GM21825 (cell line): ENCODE data around the gene DTNA.

Experiments used
- ATAC-seq: cut with Tn5 transposase; IDR thresholded peaks from one replicate; pipeline ENCODE4 v1.9.1; 2021; ENCODE audit warnings: mild to moderate bottlenecking, moderate library complexity; ENCODE audit not compliant: unreplicated experiment

DTNA gene

DNA sequence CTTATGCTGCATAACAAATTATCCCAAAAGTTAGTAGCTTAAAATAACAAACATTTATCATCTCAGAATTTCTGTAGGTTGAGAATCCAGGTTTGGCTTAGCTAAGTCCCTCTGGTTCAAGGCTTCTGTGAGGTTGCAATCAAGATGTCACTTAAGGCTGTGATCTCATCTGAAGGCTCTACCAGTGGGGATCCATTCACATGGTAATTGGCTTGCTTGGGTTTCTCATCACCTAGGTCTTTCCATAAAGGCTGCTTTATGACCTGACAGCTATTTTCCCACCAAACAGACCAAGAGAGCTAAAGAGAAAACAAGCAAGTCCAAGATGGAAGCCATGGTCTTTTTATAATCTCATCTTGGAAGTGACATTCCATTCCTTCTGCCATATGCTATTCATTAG is 137.3 kb downstream of the DTNA start:
- ATAC-seq = no peak

DNA sequence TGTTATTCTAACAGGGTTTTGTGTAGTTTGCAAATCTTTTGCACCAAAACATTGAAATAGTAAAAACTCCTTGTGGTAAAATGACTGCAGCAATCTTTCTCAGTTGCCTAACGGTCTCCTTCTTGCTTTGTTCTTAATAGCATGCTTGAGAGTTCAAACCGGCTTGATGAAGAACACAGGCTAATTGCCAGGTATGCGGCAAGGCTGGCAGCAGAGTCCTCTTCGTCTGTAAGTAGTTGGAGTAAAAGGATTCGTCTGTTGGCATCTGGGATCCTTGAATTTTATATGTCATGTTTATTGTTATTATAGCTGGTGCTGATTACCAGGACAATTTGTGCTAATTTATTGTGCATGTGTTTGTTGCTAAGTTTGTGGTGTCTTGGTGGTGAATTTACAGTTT is 138.1 kb downstream of the DTNA start:
- no peak for ATAC-seq

DNA sequence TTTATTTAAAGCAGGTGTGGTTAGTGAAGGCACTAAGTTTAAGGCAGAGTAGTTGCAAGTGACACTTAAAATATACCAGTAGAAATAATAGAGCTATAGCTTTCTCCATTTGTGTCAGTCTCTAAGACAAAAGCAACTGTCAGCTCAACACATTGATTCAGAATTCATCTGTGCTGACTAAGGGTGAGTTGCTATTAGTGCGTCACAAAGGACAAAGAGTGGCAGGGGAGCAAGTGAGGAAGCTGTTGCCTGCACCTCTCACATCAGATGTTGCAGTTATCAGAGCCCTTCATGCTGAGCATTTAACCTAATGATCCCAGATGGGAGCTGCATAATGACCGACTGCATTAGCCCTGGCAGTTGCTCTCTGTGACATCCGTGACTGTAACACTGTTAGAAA is 138.6 kb downstream of the DTNA start:
- ATAC-seq = no peak

GRCh38 chr18:34857320-34857719 is 147.2 kb downstream of the DTNA start:
- ATAC-seq = no peak

GRCh38 chr18:34858188-34858587 is 148.1 kb downstream of the DTNA start:
- no peak for ATAC-seq

- no peak for ATAC-seq
These were observed 149.4 kb downstream of the DTNA start for GRCh38 chr18:34859496-34859895.

GRCh38 chr18:34862561-34862960 is 152.5 kb downstream of the DTNA start:
- ATAC-seq = no peak

GRCh38 chr18:34863702-34864101 is 153.6 kb downstream of the DTNA start:
- no peak for ATAC-seq

GRCh38 chr18:34864836-34865497 is 154.9 kb downstream of the DTNA start:
- ATAC-seq = no peak

- ATAC-seq = no peak
These were observed 156.2 kb downstream of the DTNA start for GRCh38 chr18:34866310-34866709.

DNA sequence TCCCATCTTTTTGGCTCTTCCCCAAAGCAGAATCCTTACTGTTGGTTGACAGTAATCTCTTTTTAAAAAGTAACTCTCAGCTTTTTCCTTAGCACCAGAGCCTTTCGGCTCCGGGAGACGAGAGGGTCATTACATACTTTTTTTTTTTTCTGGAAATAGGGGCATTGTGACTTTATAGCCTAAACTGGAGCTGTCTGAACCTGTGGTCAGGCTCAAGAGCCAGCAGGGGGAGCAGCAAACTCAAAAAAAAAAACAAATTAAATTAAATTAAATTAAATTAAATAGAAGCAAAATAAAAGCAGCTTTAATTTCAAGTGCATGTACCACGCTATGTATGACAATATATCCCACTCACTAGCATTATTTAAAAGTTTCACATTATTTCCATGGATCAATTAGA is 156.6 kb downstream of the DTNA start:
- ATAC-seq = no peak

DNA sequence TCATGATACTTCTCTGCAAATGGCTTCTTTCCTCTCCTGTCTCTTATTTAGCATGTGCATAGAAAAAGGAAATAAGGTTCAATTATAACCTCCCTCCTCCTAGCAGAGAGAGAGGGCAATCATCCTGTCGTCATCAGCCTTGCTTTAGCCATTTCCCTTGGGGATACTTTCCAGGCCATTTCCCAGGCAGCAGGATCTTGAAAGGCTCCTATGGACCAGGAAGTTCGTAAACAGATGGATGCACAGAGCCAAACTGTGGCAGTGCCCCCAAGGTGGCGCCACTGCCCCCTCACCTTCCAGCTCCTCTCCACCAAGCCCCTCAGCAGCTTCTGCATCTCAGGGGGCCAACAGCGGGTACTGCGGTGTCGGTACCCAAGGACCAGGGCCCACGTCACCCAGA is 157.4 kb downstream of the DTNA start:
- ATAC-seq = no peak

DNA sequence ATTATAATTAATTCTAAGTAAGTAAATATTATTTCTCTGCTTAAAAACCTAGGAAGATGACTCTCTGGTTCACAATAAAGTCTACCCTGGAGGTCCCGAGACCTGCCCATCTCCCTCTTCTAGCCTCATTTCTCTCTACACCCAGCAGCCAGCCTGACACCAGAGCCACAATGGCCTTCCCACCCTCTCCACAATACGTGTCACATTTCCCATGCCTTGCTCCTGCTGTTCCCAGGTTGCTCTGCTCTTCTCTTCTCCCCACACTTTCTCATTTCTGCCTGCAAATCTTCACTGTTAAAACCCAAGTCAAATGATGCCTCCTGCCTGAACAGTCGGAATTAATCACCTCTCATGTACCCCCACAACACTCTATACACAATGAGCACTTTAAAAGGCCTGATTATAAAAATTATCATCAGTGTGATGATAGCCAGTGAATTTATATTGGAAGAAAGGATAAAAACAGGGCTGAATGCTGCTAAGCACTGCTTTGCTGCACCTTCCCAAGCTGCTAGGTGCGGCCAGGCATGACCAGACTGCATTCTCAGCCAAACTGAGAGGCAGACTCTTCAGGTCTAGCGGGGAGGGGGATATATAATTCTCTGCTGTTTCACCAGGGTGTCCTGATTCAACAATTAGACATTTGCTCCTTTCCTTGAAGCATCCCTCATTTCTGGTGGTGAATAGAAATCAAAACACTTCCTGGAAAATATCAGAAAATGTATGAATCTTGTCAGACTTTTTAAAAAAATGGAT is 160.6 kb downstream of the DTNA start:
- no peak for ATAC-seq

GRCh38 chr18:34871435-34871834 is 161.3 kb downstream of the DTNA start:
- no peak for ATAC-seq

- ATAC-seq = no peak
These were observed 162.0 kb downstream of the DTNA start for GRCh38 chr18:34872066-34872465.

DNA sequence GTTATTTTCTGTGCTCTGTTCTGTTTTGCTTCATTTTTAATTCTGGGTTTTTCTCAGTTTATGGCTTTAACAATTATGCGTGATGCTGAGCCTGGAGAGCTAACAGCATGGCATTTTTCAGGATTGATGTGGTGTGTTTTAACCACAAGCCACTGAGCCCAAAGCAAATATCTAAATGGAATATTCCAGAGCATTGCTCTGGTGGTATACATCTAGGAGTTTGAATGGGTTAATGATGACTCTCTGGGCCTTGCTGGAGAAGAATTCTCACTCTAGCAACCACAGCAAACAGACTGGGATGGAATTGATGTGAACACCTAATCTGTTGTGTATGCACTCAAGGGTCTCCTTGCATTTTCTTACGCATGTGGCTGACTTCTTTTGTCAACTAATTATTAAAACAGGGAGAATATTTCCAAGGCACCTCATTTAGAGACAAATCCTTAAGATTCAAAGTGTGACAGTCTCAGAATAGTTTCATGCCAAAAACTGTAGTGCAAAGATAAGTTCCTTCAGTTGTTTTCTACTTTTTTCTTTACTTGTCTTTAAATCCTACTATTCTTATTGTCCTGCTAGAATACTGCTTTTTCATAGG is 164.0 kb downstream of the DTNA start:
- no peak for ATAC-seq

- ATAC-seq = no peak
These were observed 165.1 kb downstream of the DTNA start for GRCh38 chr18:34875150-34875549.

- no peak for ATAC-seq
These were observed 170.3 kb downstream of the DTNA start for GRCh38 chr18:34880403-34880802.

DNA sequence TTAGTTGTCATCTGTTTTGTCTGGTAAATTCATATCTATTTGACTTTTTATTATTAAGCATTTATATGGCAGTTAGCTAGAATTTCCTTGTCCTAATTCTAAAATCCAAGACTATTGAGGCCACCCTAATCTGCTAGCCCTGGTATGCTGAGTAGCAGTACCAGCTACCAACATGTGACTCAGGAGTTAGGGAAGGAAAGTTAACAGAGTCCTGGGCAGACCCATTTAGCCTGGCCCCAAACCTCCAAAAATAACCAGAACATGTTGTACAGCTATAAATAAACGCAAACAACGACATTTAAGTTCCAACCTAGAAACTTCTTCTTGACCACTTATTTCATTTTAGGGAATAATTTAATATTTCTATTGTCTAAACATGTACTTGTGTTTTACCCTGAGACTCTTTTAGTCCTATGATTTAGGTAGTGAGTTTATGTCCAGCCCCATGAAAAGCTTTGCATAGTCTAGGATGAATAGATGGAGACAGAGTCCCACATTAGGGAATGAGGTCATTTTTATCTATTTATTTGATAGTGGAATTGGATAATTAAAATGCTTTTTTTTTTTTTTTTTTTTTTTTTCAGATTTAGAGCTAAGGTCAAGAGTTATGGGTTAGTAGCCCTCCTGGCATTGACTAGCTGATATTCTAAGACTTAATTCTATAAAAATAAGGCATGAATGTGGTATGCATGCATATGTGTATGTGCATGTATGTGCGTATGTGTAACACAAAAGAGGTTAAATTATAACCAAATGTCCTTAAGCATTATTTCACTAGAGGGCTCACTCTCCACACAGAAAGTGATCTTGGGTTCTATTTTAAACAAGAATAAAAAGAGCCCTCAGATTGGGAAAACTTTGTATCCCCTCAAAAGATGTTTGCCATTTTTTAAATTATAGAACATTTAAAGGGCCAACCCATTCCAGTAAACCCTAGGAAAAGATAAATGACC is 171.1 kb downstream of the DTNA start:
- no peak for ATAC-seq

- no peak for ATAC-seq
These were observed 174.3 kb downstream of the DTNA start for GRCh38 chr18:34884436-34884835.

DNA sequence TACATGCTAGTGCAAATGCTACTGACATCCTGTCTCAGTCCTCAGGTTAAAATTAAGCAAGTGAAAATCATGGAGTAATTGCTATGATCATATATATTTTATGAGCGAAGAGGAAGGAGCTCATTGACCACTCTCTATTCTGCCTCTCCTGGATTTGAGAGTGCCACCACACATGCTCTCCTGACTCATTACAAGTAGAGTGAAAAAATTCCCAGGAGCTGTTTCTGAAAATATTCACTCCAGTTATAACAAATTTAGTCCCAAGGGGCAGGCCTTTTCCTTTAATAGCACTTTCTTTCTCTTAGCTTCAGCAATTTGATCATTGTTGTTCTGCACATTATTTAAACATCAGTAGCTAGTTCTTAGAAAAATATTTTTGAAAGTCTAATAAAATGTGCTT is 176.1 kb downstream of the DTNA start:
- ATAC-seq = no peak
